Fibroblast of lung (primary cell): ENCODE results near the gene TPO. TPM values are rescaled to one million over a fixed set of nuclear protein-coding genes. Genes with fewer than 3 reads are reported as not detected.

ENCODE experiments used
- DNase-seq, 2 donors: peaks; one replicate each; pipeline versions ENCODE4 v3.0.0 to v3.0.0-alpha.2; 2010; ENCODE audit warnings: low read depth in 2 of 2
- H2AFZ ChIP-seq: 2 replicates; pipeline ENCODE4 v1.5.1; 2012; ENCODE audit warnings: low read length, control low read depth, inconsistent platforms
- H3K27ac ChIP-seq: 2 replicates; pipeline ENCODE4 v1.5.1; 2011; ENCODE audit warnings: low read length, control low read depth; ENCODE audit not compliant: insufficient read depth
- H3K27me3 ChIP-seq: 2 replicates; pipeline ENCODE4 v1.5.1; 2011; ENCODE audit warnings: mild to moderate bottlenecking, low read length; ENCODE audit not compliant: control insufficient read depth, insufficient read depth
- H3K36me3 ChIP-seq: 2 replicates; pipeline ENCODE4 v1.5.1; 2011; ENCODE audit warnings: low read length; ENCODE audit not compliant: control insufficient read depth, insufficient read depth
- H3K4me1 ChIP-seq: 2 replicates; pipeline ENCODE4 v1.5.1; 2011; ENCODE audit warnings: low read length; ENCODE audit not compliant: control insufficient read depth, insufficient read depth; ENCODE audit errors: extremely low read depth
- H3K4me2 ChIP-seq: 2 replicates; pipeline ENCODE4 v1.5.1; 2011; ENCODE audit warnings: low read length, control low read depth; ENCODE audit not compliant: insufficient read depth; ENCODE audit errors: extremely low read depth
- H3K4me3 ChIP-seq, 4 experiments: fragments of 200-600 bp in 1 of 4; sonication (generic) in 1 of 4; replicated peaks in 1 of 4; 2 replicates each; pipeline ENCODE4 v1.5.1; 2011 to 2016; ENCODE audit warnings: low read length in 4 of 4, low read depth in 3 of 4, mild to moderate bottlenecking in 3 of 4, control low read depth in 2 of 4, inconsistent platforms in 1 of 4, mixed read lengths in 1 of 4; ENCODE audit not compliant: insufficient read depth in 1 of 4; ENCODE audit errors: control extremely low read depth in 1 of 4
- H3K79me2 ChIP-seq: 2 replicates; pipeline ENCODE4 v1.5.1; 2012; ENCODE audit warnings: mild to moderate bottlenecking, low read length, inconsistent platforms; ENCODE audit not compliant: control insufficient read depth, insufficient read depth
- H3K9ac ChIP-seq: 2 replicates; pipeline ENCODE4 v1.5.1; 2011; ENCODE audit warnings: mild to moderate bottlenecking, low read length, control low read depth; ENCODE audit not compliant: insufficient read depth
- H3K9me3 ChIP-seq: 2 replicates; pipeline ENCODE4 v1.5.1; 2012; ENCODE audit warnings: low read depth, low read length; ENCODE audit not compliant: control insufficient read depth, insufficient read depth
- H4K20me1 ChIP-seq: 2 replicates; pipeline ENCODE4 v1.5.1; 2011; ENCODE audit warnings: low read length; ENCODE audit not compliant: control insufficient read depth, insufficient read depth; ENCODE audit errors: extremely low read depth
- EZH2 ChIP-seq: IDR thresholded peaks from 2 replicates; pipeline ENCODE4 v1.5.1; 2012; ENCODE audit warnings: low read length, control low read depth, mild to moderate bottlenecking; ENCODE audit errors: missing control alignments
- polyA plus RNA-seq, 2 donors: library from polyadenylated mRNA; depleted of rRNA in 1 of 2; stranded (reverse) in 1 of 2; unstranded in 1 of 2; fragments of >200 nt; gene quantifications; 2 replicates each; pipeline ENCODE4 v1.2.1, GENCODE V29; 2011 to 2012; ENCODE audit warnings: missing spikeins in 1 of 2
- total RNA-seq: library from RNA; depleted of rRNA; stranded (reverse); fragments of >200 nt; gene quantifications from 2 replicates; pipeline ENCODE4 v1.2.1, GENCODE V29; 2014
- TF ChIP-seq, protein P1 (sequence below), 2 donors: IDR thresholded peaks in 1 of 2; conservative IDR thresholded peaks in 1 of 2; 1 replicate in 1 of 2; 2 replicates in 1 of 2; pipeline ENCODE4 v1.5.1; 2011 to 2012; ENCODE audit warnings: low read length in 2 of 2, control low read depth in 1 of 2, inconsistent platforms in 1 of 2, low read depth in 1 of 2, mild to moderate bottlenecking in 1 of 2

TPO gene
- total and polyA plus RNA-seq, 2 donors (not counting 1 experiment from before 2014, with no cell fraction given), result not detected

DNA sequence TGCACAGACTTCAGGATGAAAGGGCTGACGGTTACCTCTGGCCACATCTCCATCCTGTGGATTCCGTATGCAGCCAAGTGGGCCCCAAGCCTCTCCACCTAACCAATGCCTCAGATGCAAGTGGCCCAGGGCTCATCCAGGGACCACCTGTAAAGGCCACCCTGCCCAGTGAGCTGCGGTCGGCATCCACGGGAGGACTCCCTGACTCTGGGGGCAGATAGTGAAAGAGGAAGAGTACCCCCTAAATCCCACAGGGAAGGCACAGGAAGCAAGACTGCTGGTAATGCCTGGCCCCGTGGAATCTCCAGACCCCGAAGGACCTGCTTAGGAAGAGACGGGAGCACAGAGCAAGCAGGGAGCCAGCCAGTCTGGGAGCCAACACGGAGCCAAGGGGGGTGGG is 11.2 kb upstream of the TPO start:
- no peaks in the 10 kb centered on the region for H3K27me3 ChIP-seq
- H3K9ac ChIP-seq, result no peak overlapping the region
- no peaks in the 10 kb centered on the region for H4K20me1 ChIP-seq
- no peak overlapping the region for H3K27ac ChIP-seq
- H3K4me2 ChIP-seq, result no peak overlapping the region
- no peaks in the 10 kb centered on the region for H3K9me3 ChIP-seq
- H3K79me2 ChIP-seq, result no peaks in the 10 kb centered on the region
- H3K4me3 ChIP-seq, result no peak overlapping the region
- no peaks in the 10 kb centered on the region for H3K36me3 ChIP-seq
- no peak for DNase-seq
- H3K4me1 ChIP-seq, result no peaks in the 10 kb centered on the region
- TF ChIP-seq EZH2, result no peak
- no peak overlapping the region for H2AFZ ChIP-seq

GRCh38 chr2:1403565-1403964 is 9.7 kb upstream of the TPO start:
- Histone ChIP-seq H3K9me3 (no peaks in the 10 kb centered on the region), H4K20me1 (no peaks in the 10 kb centered on the region), H3K4me1 (no peaks in the 10 kb centered on the region), H3K79me2 (no peaks in the 10 kb centered on the region), H3K4me3 (no peak overlapping the region), H2AFZ (no peak overlapping the region), H3K27me3 (no peaks in the 10 kb centered on the region), H3K4me2 (no peak overlapping the region), H3K9ac (no peak overlapping the region), H3K36me3 (no peaks in the 10 kb centered on the region), H3K27ac (no peak overlapping the region)
- no peak for DNase-seq
- TF ChIP-seq, protein P1, sequence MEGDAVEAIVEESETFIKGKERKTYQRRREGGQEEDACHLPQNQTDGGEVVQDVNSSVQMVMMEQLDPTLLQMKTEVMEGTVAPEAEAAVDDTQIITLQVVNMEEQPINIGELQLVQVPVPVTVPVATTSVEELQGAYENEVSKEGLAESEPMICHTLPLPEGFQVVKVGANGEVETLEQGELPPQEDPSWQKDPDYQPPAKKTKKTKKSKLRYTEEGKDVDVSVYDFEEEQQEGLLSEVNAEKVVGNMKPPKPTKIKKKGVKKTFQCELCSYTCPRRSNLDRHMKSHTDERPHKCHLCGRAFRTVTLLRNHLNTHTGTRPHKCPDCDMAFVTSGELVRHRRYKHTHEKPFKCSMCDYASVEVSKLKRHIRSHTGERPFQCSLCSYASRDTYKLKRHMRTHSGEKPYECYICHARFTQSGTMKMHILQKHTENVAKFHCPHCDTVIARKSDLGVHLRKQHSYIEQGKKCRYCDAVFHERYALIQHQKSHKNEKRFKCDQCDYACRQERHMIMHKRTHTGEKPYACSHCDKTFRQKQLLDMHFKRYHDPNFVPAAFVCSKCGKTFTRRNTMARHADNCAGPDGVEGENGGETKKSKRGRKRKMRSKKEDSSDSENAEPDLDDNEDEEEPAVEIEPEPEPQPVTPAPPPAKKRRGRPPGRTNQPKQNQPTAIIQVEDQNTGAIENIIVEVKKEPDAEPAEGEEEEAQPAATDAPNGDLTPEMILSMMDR (conservative IDR thresholded peaks at IDR 0.05 in 1 of 2, IDR thresholded peaks at IDR 0.05 in 1 of 2; ENCODE audit: low read depth in 1 of 2, low read length in 2 of 2), result no peak
- TF ChIP-seq EZH2, result no peak

- H3K27me3 ChIP-seq, result no peaks in the 10 kb centered on the region
- no peaks in the 10 kb centered on the region for H4K20me1 ChIP-seq
- H3K4me1 ChIP-seq, result no peaks in the 10 kb centered on the region
- no peak for DNase-seq
- TF ChIP-seq, protein P1 (conservative IDR thresholded peaks at IDR 0.05 in 1 of 2, IDR thresholded peaks at IDR 0.05 in 1 of 2; ENCODE audit: low read depth in 1 of 2, low read length in 2 of 2), result no peak
- TF ChIP-seq EZH2, result no peak
- H3K4me2 ChIP-seq, result no peak overlapping the region
- H3K9me3 ChIP-seq, result no peaks in the 10 kb centered on the region
- no peaks in the 10 kb centered on the region for H3K79me2 ChIP-seq
- no peak overlapping the region for H3K27ac ChIP-seq
- no peak overlapping the region for H2AFZ ChIP-seq
- no peak overlapping the region for H3K9ac ChIP-seq
- H3K36me3 ChIP-seq, result no peaks in the 10 kb centered on the region
- no peak overlapping the region for H3K4me3 ChIP-seq
These were observed 8.1 kb upstream of the TPO start for GRCh38 chr2:1405124-1405523.

DNA sequence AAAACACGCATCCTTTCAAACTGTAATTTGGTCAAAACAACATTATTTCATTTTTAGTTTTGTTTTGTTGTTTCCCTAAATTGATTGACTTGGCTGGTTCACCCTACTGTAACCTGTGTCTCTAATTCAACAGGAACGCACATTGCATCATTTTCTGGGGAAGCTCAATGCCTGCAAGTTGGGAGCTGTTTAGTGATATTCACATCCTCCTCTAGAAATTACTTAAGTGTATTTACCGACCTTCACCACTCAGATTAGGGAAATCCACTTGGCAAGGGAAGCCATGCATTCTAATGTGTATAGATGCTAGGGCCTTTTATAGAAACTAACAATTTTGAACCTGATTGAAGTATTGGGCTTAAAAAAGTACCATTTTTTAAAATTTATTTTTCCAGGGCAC is 7.3 kb upstream of the TPO start:
- Histone ChIP-seq H3K36me3 (no peaks in the 10 kb centered on the region), H3K4me3 (no peak overlapping the region), H3K4me2 (no peak overlapping the region), H2AFZ (no peak overlapping the region), H3K27ac (no peak overlapping the region), H3K4me1 (no peaks in the 10 kb centered on the region), H3K9ac (no peak overlapping the region), H3K9me3 (no peaks in the 10 kb centered on the region), H3K27me3 (no peaks in the 10 kb centered on the region), H3K79me2 (no peaks in the 10 kb centered on the region), H4K20me1 (no peaks in the 10 kb centered on the region)
- no peak for DNase-seq
- TF ChIP-seq, protein P1 (conservative IDR thresholded peaks at IDR 0.05 in 1 of 2, IDR thresholded peaks at IDR 0.05 in 1 of 2; ENCODE audit: low read depth in 1 of 2, low read length in 2 of 2), result no peak
- TF ChIP-seq EZH2, result no peak
